HUES48 (cell line): ENCODE results near the gene BCORL1.

Experiments used
- H3K27ac ChIP-seq: one replicate; pipeline ENCODE4 v1.7.0; 2013; ENCODE audit warnings: low read depth, low read length, inconsistent platforms
- H3K27me3 ChIP-seq: 2 replicates; pipeline ENCODE4 v1.6.1; 2013; ENCODE audit warnings: mild to moderate bottlenecking, low read length; ENCODE audit not compliant: control insufficient read depth, insufficient read depth
- H3K36me3 ChIP-seq: 2 replicates; pipeline ENCODE4 v1.6.1; 2013; ENCODE audit warnings: low read length; ENCODE audit not compliant: control insufficient read depth, insufficient read depth
- H3K4me1 ChIP-seq: 2 replicates; pipeline ENCODE4 v1.6.1; 2013; ENCODE audit warnings: mild to moderate bottlenecking, low read length; ENCODE audit not compliant: control insufficient read depth, insufficient read depth
- H3K4me3 ChIP-seq: 2 replicates; pipeline ENCODE4 v1.5.1; 2013; ENCODE audit warnings: mild to moderate bottlenecking, low read depth, low read length
- H3K9ac ChIP-seq: 2 replicates; pipeline ENCODE4 v1.6.1; 2013; ENCODE audit warnings: mild to moderate bottlenecking, low read depth, low read length, moderate library complexity
- H3K9me3 ChIP-seq: 2 replicates; pipeline ENCODE4 v1.6.1; 2013; ENCODE audit warnings: low read length; ENCODE audit not compliant: control insufficient read depth, insufficient read depth

Gene BCORL1

GRCh38 chrX:130034178-130034577 lies 51.7 kb downstream of the BCORL1 start:
- Histone ChIP-seq H3K27me3 (no peaks in the 10 kb centered on the region), H3K27ac (no peak overlapping the region), H3K4me3 (no peak overlapping the region), H3K4me1 (no peaks in the 10 kb centered on the region), H3K9me3 (no peaks in the 10 kb centered on the region), H3K9ac (no peak overlapping the region), H3K36me3 (peaks cover 15% of the 10 kb centered on the region; the same call in 1 of the 2 replicates)

- Histone ChIP-seq H3K36me3 (peaks cover 22% of the 10 kb centered on the region), H3K27ac (no peak overlapping the region), H3K9me3 (no peaks in the 10 kb centered on the region), H3K4me3 (no peak overlapping the region), H3K4me1 (no peaks in the 10 kb centered on the region), H3K27me3 (no peaks in the 10 kb centered on the region), H3K9ac (no peak overlapping the region)
Observed at GRCh38 chrX:130039847-130040246, 57.4 kb downstream of the BCORL1 start.

- Histone ChIP-seq H3K4me3 (no peak overlapping the region), H3K27ac (no peak overlapping the region), H3K4me1 (no peaks in the 10 kb centered on the region), H3K9ac (no peak overlapping the region), H3K27me3 (0 out of 2 replicates have a peak, but pooled peaks cover 3% of the 10 kb centered on the region), H3K9me3 (no peaks in the 10 kb centered on the region), H3K36me3 (0 out of 2 replicates have a peak, but pooled peaks cover 4% of the 10 kb centered on the region)
Observed at GRCh38 chrX:130047416-130047815, 65.0 kb downstream of the BCORL1 start.

- no peak overlapping the region for H3K4me3 ChIP-seq
- H3K9ac ChIP-seq = no peak overlapping the region
- no peak overlapping the region for H3K27ac ChIP-seq
- 0 out of 2 replicates have a peak, but pooled peaks cover 3% of the 10 kb centered on the region for H3K27me3 ChIP-seq
- H3K36me3 ChIP-seq = 0 out of 2 replicates have a peak, but pooled peaks cover 4% of the 10 kb centered on the region
- H3K9me3 ChIP-seq = no peaks in the 10 kb centered on the region
- H3K4me1 ChIP-seq = no peaks in the 10 kb centered on the region
Observed at GRCh38 chrX:130048686-130049222, 66.3 kb downstream of the BCORL1 start.

- H3K36me3 ChIP-seq = 0 out of 2 replicates have a peak, but pooled peaks cover 4% of the 10 kb centered on the region
- no peak overlapping the region for H3K4me3 ChIP-seq
- no peak overlapping the region for H3K9ac ChIP-seq
- no peaks in the 10 kb centered on the region for H3K9me3 ChIP-seq
- no peaks in the 10 kb centered on the region for H3K4me1 ChIP-seq
- H3K27ac ChIP-seq = no peak overlapping the region
- H3K27me3 ChIP-seq = 0 out of 2 replicates have a peak, but pooled peaks cover 3% of the 10 kb centered on the region
Observed at GRCh38 chrX:130049821-130050220, 67.4 kb downstream of the BCORL1 start.

- Histone ChIP-seq H3K4me1 (peaks cover 12% of the 10 kb centered on the region), H3K27ac (no peak overlapping the region), H3K36me3 (0 out of 2 replicates have a peak, but pooled peaks cover 4% of the 10 kb centered on the region), H3K4me3 (no peak overlapping the region), H3K27me3 (peaks cover 6% of the 10 kb centered on the region; the same call in 1 of the 2 replicates), H3K9me3 (no peaks in the 10 kb centered on the region), H3K9ac (no peak overlapping the region)
Observed at GRCh38 chrX:130051176-130051845, 68.9 kb downstream of the BCORL1 start.

- Histone ChIP-seq H3K36me3 (0 out of 2 replicates have a peak, but pooled peaks cover 4% of the 10 kb centered on the region), H3K9ac (no peak overlapping the region), H3K27ac (no peak overlapping the region), H3K9me3 (no peaks in the 10 kb centered on the region), H3K4me3 (no peak overlapping the region), H3K27me3 (peaks cover 8% of the 10 kb centered on the region), H3K4me1 (peaks cover 12% of the 10 kb centered on the region)
Observed at GRCh38 chrX:130053236-130053635, 70.8 kb downstream of the BCORL1 start.

GRCh38 chrX:130055103-130055502 lies 72.7 kb downstream of the BCORL1 start:
- no peaks in the 10 kb centered on the region for H3K9me3 ChIP-seq
- H3K4me1 ChIP-seq = peaks cover 12% of the 10 kb centered on the region
- H3K4me3 ChIP-seq = no peak overlapping the region
- H3K27ac ChIP-seq = no peak overlapping the region
- H3K9ac ChIP-seq = no peak overlapping the region
- H3K27me3 ChIP-seq = peaks cover 27% of the 10 kb centered on the region
- H3K36me3 ChIP-seq = 0 out of 2 replicates have a peak, but pooled peaks cover 4% of the 10 kb centered on the region

GRCh38 chrX:130055899-130056298 lies 73.5 kb downstream of the BCORL1 start:
- Histone ChIP-seq H3K4me3 (no peak overlapping the region), H3K36me3 (0 out of 2 replicates have a peak, but pooled peaks cover 4% of the 10 kb centered on the region), H3K9ac (no peak overlapping the region), H3K27ac (no peak overlapping the region), H3K4me1 (peaks cover 12% of the 10 kb centered on the region), H3K9me3 (no peaks in the 10 kb centered on the region), H3K27me3 (peaks cover 30% of the 10 kb centered on the region)

- Histone ChIP-seq H3K9me3 (no peaks in the 10 kb centered on the region), H3K9ac (no peak overlapping the region), H3K27ac (no peak overlapping the region), H3K36me3 (no peaks in the 10 kb centered on the region), H3K4me3 (no peak overlapping the region), H3K27me3 (peaks cover 41% of the 10 kb centered on the region), H3K4me1 (peaks cover 12% of the 10 kb centered on the region)
Observed at GRCh38 chrX:130057209-130057608, 74.8 kb downstream of the BCORL1 start.

- H3K9me3 ChIP-seq = no peaks in the 10 kb centered on the region
- H3K27me3 ChIP-seq = peaks cover 45% of the 10 kb centered on the region
- peaks cover 12% of the 10 kb centered on the region for H3K4me1 ChIP-seq
Observed at GRCh38 chrX:130058652-130059051, 76.2 kb downstream of the BCORL1 start.

More at GRCh38 chrX:130058652-130059051, 76.2 kb downstream of the BCORL1 start:
- Histone ChIP-seq H3K9ac (no peak overlapping the region), H3K4me3 (no peak overlapping the region), H3K27ac (no peak overlapping the region), H3K36me3 (no peaks in the 10 kb centered on the region)
